Heart right ventricle (tissue), 16 donors: Measurements from ENCODE around the gene LOX. TPM values are rescaled to one million over a fixed set of nuclear protein-coding genes. Genes with fewer than 3 reads are reported as not detected.

Source experiments
- ATAC-seq, 8 donors: fragments of 200-7000 bp; cut with Tn5 transposase; one replicate each; pipeline ENCODE4 v1.9.1; 2020; ENCODE audit warnings: mild to moderate bottlenecking in 8 of 8, moderate library complexity in 8 of 8, moderate number of reproducible peaks in 1 of 8
- DNase-seq, 2 donors: peaks; one replicate each; pipeline ENCODE4 v3.0.0-alpha.2; 2020
- H3K27ac ChIP-seq, 10 donors: fragments of 200-600 bp; sonication (generic) in 2 of 10; one replicate each; pipeline versions ENCODE4 v1.5.0 to v1.8.0; 2020 to 2022; ENCODE audit warnings: mild to moderate bottlenecking in 3 of 10
- H3K27me3 ChIP-seq, 7 donors: fragments of 200-600 bp; one replicate each; pipeline ENCODE4 v1.8.0; 2021 to 2022; ENCODE audit warnings: mild to moderate bottlenecking in 2 of 7
- H3K36me3 ChIP-seq, 9 donors: fragments of 200-600 bp; sonication (generic) in 1 of 9; one replicate each; pipeline versions ENCODE4 v1.5.0 to v1.8.0; 2020 to 2022; ENCODE audit warnings: mild to moderate bottlenecking in 2 of 9
- H3K4me1 ChIP-seq, 9 donors: fragments of 200-600 bp; sonication (generic) in 1 of 9; one replicate each; pipeline versions ENCODE4 v1.5.0 to v1.8.0; 2020 to 2022; ENCODE audit warnings: mild to moderate bottlenecking in 4 of 9
- H3K4me3 ChIP-seq, 10 donors: fragments of 200-600 bp; sonication (generic) in 2 of 10; one replicate each; pipeline versions ENCODE4 v1.5.0 to v1.8.0; 2020 to 2022; ENCODE audit warnings: mild to moderate bottlenecking in 7 of 10, moderate library complexity in 2 of 10
- H3K9me3 ChIP-seq, 11 donors: fragments of 200-600 bp in 10 of 11; sonication (generic) in 2 of 11; one replicate each; pipeline versions ENCODE4 v1.5.0 to v1.8.0; 2013 to 2022; ENCODE audit warnings: mild to moderate bottlenecking in 2 of 11, control low read depth in 1 of 11, moderate library complexity in 1 of 11
- CTCF ChIP-seq, 9 donors: fragments of 200-600 bp; sonication (generic) in 2 of 9; IDR thresholded peaks; one replicate each; pipeline versions ENCODE4 v1.5.0 to v1.8.0; 2021 to 2022; ENCODE audit warnings: antibody characterized with exemption in 9 of 9, mild to moderate bottlenecking in 5 of 9, moderate library complexity in 1 of 9
- WGBS, 2 donors: extraction: QIAGEN DNeasy Blood & Tissue Kit; methylation state at CpG; one replicate each; pipeline ENCODE4 v1.1.7; 2013; ENCODE audit warnings: inconsistent platforms in 1 of 2; 5-methylcytosine and 5-hydroxymethylcytosine counted together
- intact Hi-C, 10 donors: fragments of 100-400 bp; cut with DNase I; formaldehyde crosslinking; loops; one replicate each; pipeline versions ENCODE4 v1.11.1 to v1.14.2; 2022
- polyA plus RNA-seq, 2 donors: library from polyadenylated mRNA; stranded (reverse); fragments of 200-250 nt; gene quantifications; one replicate each; pipeline ENCODE4 v1.2.3, GENCODE V29; 2013
- total RNA-seq, 10 donors: library from RNA; stranded (reverse); fragmentation: NEBNext Ultra II Directional in 3 of 10; extraction: Animal tissue kit (Norgen Biotek cat#: 25700) in 3 of 10; gene quantifications; one replicate each; pipeline versions ENCODE4 v1.2.1 to v1.2.4, GENCODE V29; 2021 to 2023
- donor health status: Arrhythmogenic right ventricular cardiomyopathy.
- donor health status: ischemic (EF 13 %, LVEDD 7.1; RV severe dilation, severe dysfunction).
- donor health status: healthy with polysubstance abuse.
- donor health status: DM: no; HTN: yes; CAD: no.
- donor health status: DM: no; HTN: no; CAD: no.
- donor health status: ischemic (EF 25% LVEDD 6.9; RV normal size, moderate dysfunction).
- donor health status: ischemic (EF 25% LVEDD 5.7; RV mildly dilated, moderate dysfunction).
- donor health status: healthy.
- donor health status: DM: yes; HTN: yes; CAD: no.
- donor health status: Ischemic cardiomyopathy.
- donor health status: ischemic (EF 35%, LVEDD 5.7; RV mildly dilated, moderate dysfunction).
- donor health status: nonischemic (EF 11% LVEDD 7.7; RV severe dilation, severe dysfunction).
- donor health status: DM: yes; HTN: yes; CAD: no.
- donor health status: PGD.
- donor health status: ischemic (EF 29% LVEDD 5.4; RV normal size, mild dysfunction).
- donor health status: nonischemic (EF 23%, LVEDD 6.1; RV moderate dilation, normal function).

The LOX gene
- total and polyA plus RNA-seq, 12 donors = 1.5 to 34.7 (median 3.2) TPM

- H3K27me3 ChIP-seq = peaks cover 0 to 9% (median 0%) of the 10 kb centered on the region in 7 donors
- intact Hi-C loops = loop anchor here in 1 of 10 donors (10.0 kb wide), 1 partner anchor 141 kb away; the partner anchor contains the start of gene SRFBP1
- TF ChIP-seq CTCF (IDR thresholded peaks at IDR 0.05) = no peak
- no peak overlapping the region for H3K27ac ChIP-seq
- no peaks in the 10 kb centered on the region for H3K9me3 ChIP-seq
- H3K4me1 ChIP-seq = no peaks in the 10 kb centered on the region
- no peaks in the 10 kb centered on the region for H3K36me3 ChIP-seq
- DNase-seq (no peak), ATAC-seq (no peak)
- WGBS, 2 donors = 90% methylated on average over 2 of the region's 2 CpGs
- H3K4me3 ChIP-seq = no peak overlapping the region
These were observed 27.9 kb upstream of the LOX start for GRCh38 chr5:122105909-122106308.

- Histone ChIP-seq H3K27me3 (peaks cover 0 to 9% (median 0%) of the 10 kb centered on the region in 7 donors), H3K9me3 (no peaks in the 10 kb centered on the region), H3K36me3 (no peaks in the 10 kb centered on the region), H3K4me3 (no peak overlapping the region), H3K4me1 (no peaks in the 10 kb centered on the region), H3K27ac (no peak overlapping the region)
- DNase-seq (no peak), ATAC-seq (no peak)
- 51 to 70% methylated on average over 1 of the region's 1 CpG for WGBS, 2 donors
- TF ChIP-seq CTCF (IDR thresholded peaks at IDR 0.05) = no peak
- intact Hi-C loops = loop anchor here in 3 of 10 donors (5.0 to 10.0 kb wide), 2 partner anchors 136 to 138 kb away; partner anchors contain the start of gene SRFBP1 (in 1 of the 3)
These were observed 24.8 kb upstream of the LOX start for GRCh38 chr5:122102825-122103224.

GRCh38 chr5:122101636-122102285, 23.7 kb upstream of the LOX start:
- intact Hi-C loops = loop anchor here in 4 of 10 donors (2.0 to 10.0 kb wide), 3 partner anchors 134 to 137 kb away; partner anchors contain the start of gene SRFBP1 (in 1 of the 4)

More at GRCh38 chr5:122101636-122102285, 23.7 kb upstream of the LOX start:
- Histone ChIP-seq H3K4me3 (no peak overlapping the region), H3K36me3 (no peaks in the 10 kb centered on the region), H3K4me1 (no peaks in the 10 kb centered on the region), H3K9me3 (no peaks in the 10 kb centered on the region), H3K27me3 (no peaks in the 10 kb centered on the region), H3K27ac (no peak overlapping the region)
- peak; percentile 20 to 70 (median 57) for TF ChIP-seq CTCF (IDR thresholded peaks at IDR 0.05)
- WGBS, 2 donors = 31 to 32% methylated on average over 4 of the region's 4 CpGs
- ATAC-seq (no peak), DNase-seq (no peak)
